Neural cell (in vitro differentiated cells): Measurements from ENCODE around the gene ZDHHC7. TPM values are rescaled to one million over a fixed set of nuclear protein-coding genes. Genes with fewer than 3 reads are reported as not detected.

Experiments
- H2AFZ ChIP-seq: fragments of 200-600, 300-800 bp; sonication (generic), shearing (Covaris generic); 2 replicates; pipeline ENCODE4 v1.6.0; 2014; ENCODE audit warnings: low read depth, mild to moderate bottlenecking, antibody characterized with exemption, low read length, moderate library complexity
- H3F3A ChIP-seq: fragments of 200-600 bp; shearing (Covaris generic); 2 replicates; pipeline ENCODE4 v1.6.1; 2016; ENCODE audit warnings: mild to moderate bottlenecking, moderate library complexity, mixed read lengths, antibody characterized with exemption, low read length; ENCODE audit not compliant: insufficient read depth, poor library complexity, severe bottlenecking
- H3K27ac ChIP-seq: fragments of 200-600, 300-800 bp; sonication (generic), shearing (Covaris generic); 2 replicates; pipeline ENCODE4 v1.5.1; 2014; ENCODE audit warnings: mild to moderate bottlenecking, low read length, moderate library complexity
- H3K27me3 ChIP-seq: fragments of 300-800, 200-600 bp; sonication (generic), shearing (Covaris generic); 2 replicates; pipeline ENCODE4 v1.6.0; 2014; ENCODE audit warnings: mild to moderate bottlenecking, low read depth, low read length, moderate library complexity; ENCODE audit not compliant: insufficient read depth
- H3K36me3 ChIP-seq: fragments of 300-800, 200-600 bp; sonication (generic), shearing (Covaris generic); 2 replicates; pipeline ENCODE4 v1.5.1; 2014; ENCODE audit warnings: mild to moderate bottlenecking, antibody characterized with exemption, low read length, moderate library complexity; ENCODE audit not compliant: insufficient read depth
- H3K4me2 ChIP-seq: fragments of 300-800, 200-600 bp; sonication (generic), shearing (Covaris generic); 2 replicates; pipeline ENCODE4 v1.6.0; 2014; ENCODE audit warnings: mild to moderate bottlenecking, low read length
- H3K4me3 ChIP-seq: fragments of 300-800, 200-600 bp; sonication (generic), shearing (Covaris generic); 2 replicates; pipeline ENCODE4 v1.5.1; 2014; ENCODE audit warnings: mild to moderate bottlenecking, low read length, moderate library complexity
- H3K79me2 ChIP-seq: fragments of 200-600 bp; shearing (Covaris generic); replicated peaks from 2 replicates; pipeline ENCODE4 v1.6.0; 2014; ENCODE audit warnings: mild to moderate bottlenecking, low read length, moderate library complexity; ENCODE audit not compliant: insufficient read depth
- H3K9ac ChIP-seq: fragments of 300-800, 200-600 bp; sonication (generic), shearing (Covaris generic); 2 replicates; pipeline ENCODE4 v1.6.1; 2016; ENCODE audit warnings: mild to moderate bottlenecking, low read length, mixed read lengths
- H3K9me2 ChIP-seq: fragments of 200-600 bp; shearing (Covaris generic); 2 replicates; pipeline ENCODE4 v1.6.1; 2016; ENCODE audit warnings: mild to moderate bottlenecking, low read length, mixed read lengths; ENCODE audit not compliant: insufficient read depth
- H3K9me3 ChIP-seq: fragments of 200-600, 300-800 bp; sonication (generic), shearing (Covaris generic); 2 replicates; pipeline ENCODE4 v1.6.1; 2016; ENCODE audit warnings: mild to moderate bottlenecking, mixed run types, low read length, moderate library complexity, mixed read lengths
- H4K20me1 ChIP-seq: fragments of 200-600 bp; shearing (Covaris generic); 2 replicates; pipeline ENCODE4 v1.6.1; 2016; ENCODE audit warnings: mild to moderate bottlenecking, mixed run types; ENCODE audit not compliant: insufficient read depth
- EP300 ChIP-seq: fragments of 450-650 bp; conservative IDR thresholded peaks from 2 replicates; pipeline ENCODE4 v1.6.1; 2014; ENCODE audit warnings: antibody characterized with exemption, mild to moderate bottlenecking, moderate library complexity; ENCODE audit not compliant: poor library complexity, severe bottlenecking
- EZH2 ChIP-seq: fragments of 200-600, 300-800 bp; shearing (Covaris generic), sonication (generic); IDR thresholded peaks from 2 replicates; pipeline ENCODE4 v1.6.1; 2014; ENCODE audit warnings: antibody characterized with exemption, low read length, borderline replicate concordance, mild to moderate bottlenecking; ENCODE audit not compliant: insufficient read depth, poor library complexity, severe bottlenecking
- MXI1 ChIP-seq: fragments of 450-650 bp; conservative IDR thresholded peaks from 2 replicates; pipeline ENCODE4 v1.6.1; 2014; ENCODE audit warnings: antibody characterized with exemption, mild to moderate bottlenecking; ENCODE audit not compliant: poor library complexity, severe bottlenecking
- POLR2AphosphoS5 ChIP-seq: IDR thresholded peaks from 2 replicates; pipeline ENCODE4 v1.6.1; 2012
- RAD21 ChIP-seq: fragments of 450-650 bp; conservative IDR thresholded peaks from 2 replicates; pipeline ENCODE4 v1.6.1; 2014; ENCODE audit warnings: antibody characterized with exemption, mild to moderate bottlenecking, moderate library complexity
- SMC3 ChIP-seq: fragments of 450-650 bp; conservative IDR thresholded peaks from 2 replicates; pipeline ENCODE4 v1.6.1; 2014; ENCODE audit warnings: antibody characterized with exemption, mild to moderate bottlenecking, moderate library complexity; ENCODE audit not compliant: poor library complexity
- TAF1 ChIP-seq: IDR thresholded peaks from 2 replicates; pipeline ENCODE4 v1.6.1; 2012; ENCODE audit warnings: low read depth
- polyA minus RNA-seq: library from RNA; depleted of rRNA, polyadenylated mRNA; stranded (reverse); fragments of >200 nt; gene quantifications from 2 replicates; pipeline ENCODE4 v1.2.3, GENCODE V29; 2014
- polyA plus RNA-seq: library from polyadenylated mRNA; depleted of rRNA; stranded (reverse); fragments of >200 nt; gene quantifications from 2 replicates; pipeline ENCODE4 v1.2.3, GENCODE V29; 2014
- TF ChIP-seq, protein P1 (sequence below): IDR thresholded peaks from 2 replicates; pipeline ENCODE4 v1.6.1; 2012; ENCODE audit warnings: borderline replicate concordance
- TF ChIP-seq, protein P2 (sequence below): fragments of 450-650 bp; IDR thresholded peaks from 2 replicates; pipeline ENCODE4 v1.5.1; 2014; ENCODE audit warnings: antibody characterized with exemption, mild to moderate bottlenecking, moderate library complexity; ENCODE audit not compliant: poor library complexity, severe bottlenecking

The ZDHHC7 gene, protein sequence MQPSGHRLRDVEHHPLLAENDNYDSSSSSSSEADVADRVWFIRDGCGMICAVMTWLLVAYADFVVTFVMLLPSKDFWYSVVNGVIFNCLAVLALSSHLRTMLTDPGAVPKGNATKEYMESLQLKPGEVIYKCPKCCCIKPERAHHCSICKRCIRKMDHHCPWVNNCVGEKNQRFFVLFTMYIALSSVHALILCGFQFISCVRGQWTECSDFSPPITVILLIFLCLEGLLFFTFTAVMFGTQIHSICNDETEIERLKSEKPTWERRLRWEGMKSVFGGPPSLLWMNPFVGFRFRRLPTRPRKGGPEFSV
- polyA plus RNA-seq: 33.8 and 34.1 TPM in 2 replicates
- 25.5 and 29.7 TPM in 2 replicates for polyA minus RNA-seq

DNA sequence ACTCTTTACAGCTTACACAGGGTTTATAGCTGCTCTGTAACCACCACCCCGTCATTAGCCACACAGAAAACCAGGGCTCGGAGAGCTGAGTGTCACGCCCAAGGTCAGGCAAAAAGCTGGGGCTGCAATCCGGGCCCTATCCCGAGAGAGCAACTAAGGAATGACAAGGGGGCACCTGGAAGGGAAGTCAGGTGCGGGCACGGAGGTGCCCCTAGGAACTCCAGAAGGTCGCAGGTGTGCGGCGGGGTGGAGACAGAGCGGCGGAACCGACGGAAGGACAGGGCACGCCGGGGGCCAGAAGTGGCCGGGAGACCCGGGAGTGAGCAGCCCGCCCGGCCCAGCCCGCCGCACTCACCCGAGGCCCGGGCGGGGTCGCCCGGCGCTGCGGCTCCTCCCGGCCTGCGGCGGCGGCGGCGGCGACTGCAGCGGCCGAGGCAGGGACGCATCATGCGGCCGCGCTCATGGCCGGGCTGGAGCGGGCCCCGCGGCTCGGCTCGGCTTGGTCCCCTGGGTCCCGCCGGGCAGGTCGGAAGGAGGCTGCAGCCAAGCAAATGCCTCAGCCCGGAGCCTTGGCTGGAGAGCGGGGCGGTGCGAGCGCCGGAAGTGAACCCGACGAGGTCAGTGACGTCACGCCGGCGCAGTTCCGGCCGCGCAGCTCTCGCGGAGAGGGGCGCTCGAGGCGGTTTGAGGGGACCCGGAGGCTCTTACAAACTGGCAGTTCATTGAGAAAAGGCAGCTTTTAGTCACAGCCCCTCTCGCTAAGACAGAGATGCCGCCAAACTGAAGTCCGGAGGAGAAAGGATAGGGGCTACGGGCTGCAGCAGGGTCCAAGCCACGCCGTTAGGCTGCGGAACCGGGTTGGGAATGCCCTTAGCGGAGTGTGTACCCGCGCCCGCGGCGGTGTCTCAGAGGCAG lies at the start of gene ZDHHC7:
ZDHHC7 (minus strand) TSS at position 605 of the 915 bp plus-strand sequence. CDS start 20,917 bp downstream, outside the sequence.
- Histone ChIP-seq H2AFZ (peak within 1 kb of the TSS; percentile 100), H4K20me1 (no peaks in the 10 kb centered on the region), H3K9me3 (no peaks in the 10 kb centered on the region), H3F3A (no peaks in the 10 kb centered on the region), H3K27me3 (no peaks in the 10 kb centered on the region), H3K9me2 (no peaks in the 10 kb centered on the region), H3K79me2 (peaks cover 32% of the 10 kb centered on the region), H3K36me3 (no peaks in the 10 kb centered on the region), H3K9ac (peak within 1 kb of the TSS; percentile 97), H3K4me3 (peak within 1 kb of the TSS; percentile 94), H3K4me2 (peak within 1 kb of the TSS; percentile 97), H3K27ac (peak within 1 kb of the TSS; percentile 99)
- TF ChIP-seq, protein P1, sequence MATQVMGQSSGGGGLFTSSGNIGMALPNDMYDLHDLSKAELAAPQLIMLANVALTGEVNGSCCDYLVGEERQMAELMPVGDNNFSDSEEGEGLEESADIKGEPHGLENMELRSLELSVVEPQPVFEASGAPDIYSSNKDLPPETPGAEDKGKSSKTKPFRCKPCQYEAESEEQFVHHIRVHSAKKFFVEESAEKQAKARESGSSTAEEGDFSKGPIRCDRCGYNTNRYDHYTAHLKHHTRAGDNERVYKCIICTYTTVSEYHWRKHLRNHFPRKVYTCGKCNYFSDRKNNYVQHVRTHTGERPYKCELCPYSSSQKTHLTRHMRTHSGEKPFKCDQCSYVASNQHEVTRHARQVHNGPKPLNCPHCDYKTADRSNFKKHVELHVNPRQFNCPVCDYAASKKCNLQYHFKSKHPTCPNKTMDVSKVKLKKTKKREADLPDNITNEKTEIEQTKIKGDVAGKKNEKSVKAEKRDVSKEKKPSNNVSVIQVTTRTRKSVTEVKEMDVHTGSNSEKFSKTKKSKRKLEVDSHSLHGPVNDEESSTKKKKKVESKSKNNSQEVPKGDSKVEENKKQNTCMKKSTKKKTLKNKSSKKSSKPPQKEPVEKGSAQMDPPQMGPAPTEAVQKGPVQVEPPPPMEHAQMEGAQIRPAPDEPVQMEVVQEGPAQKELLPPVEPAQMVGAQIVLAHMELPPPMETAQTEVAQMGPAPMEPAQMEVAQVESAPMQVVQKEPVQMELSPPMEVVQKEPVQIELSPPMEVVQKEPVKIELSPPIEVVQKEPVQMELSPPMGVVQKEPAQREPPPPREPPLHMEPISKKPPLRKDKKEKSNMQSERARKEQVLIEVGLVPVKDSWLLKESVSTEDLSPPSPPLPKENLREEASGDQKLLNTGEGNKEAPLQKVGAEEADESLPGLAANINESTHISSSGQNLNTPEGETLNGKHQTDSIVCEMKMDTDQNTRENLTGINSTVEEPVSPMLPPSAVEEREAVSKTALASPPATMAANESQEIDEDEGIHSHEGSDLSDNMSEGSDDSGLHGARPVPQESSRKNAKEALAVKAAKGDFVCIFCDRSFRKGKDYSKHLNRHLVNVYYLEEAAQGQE: peak; percentile 74
- TF ChIP-seq TAF1 (peak; percentile 63), EP300 (peak; percentile 55), RAD21 (no peak), SMC3 (no peak), EZH2 (no peak), POLR2AphosphoS5 (peak; percentile 98), MXI1 (peak; percentile 76)
- TF ChIP-seq, protein P2, sequence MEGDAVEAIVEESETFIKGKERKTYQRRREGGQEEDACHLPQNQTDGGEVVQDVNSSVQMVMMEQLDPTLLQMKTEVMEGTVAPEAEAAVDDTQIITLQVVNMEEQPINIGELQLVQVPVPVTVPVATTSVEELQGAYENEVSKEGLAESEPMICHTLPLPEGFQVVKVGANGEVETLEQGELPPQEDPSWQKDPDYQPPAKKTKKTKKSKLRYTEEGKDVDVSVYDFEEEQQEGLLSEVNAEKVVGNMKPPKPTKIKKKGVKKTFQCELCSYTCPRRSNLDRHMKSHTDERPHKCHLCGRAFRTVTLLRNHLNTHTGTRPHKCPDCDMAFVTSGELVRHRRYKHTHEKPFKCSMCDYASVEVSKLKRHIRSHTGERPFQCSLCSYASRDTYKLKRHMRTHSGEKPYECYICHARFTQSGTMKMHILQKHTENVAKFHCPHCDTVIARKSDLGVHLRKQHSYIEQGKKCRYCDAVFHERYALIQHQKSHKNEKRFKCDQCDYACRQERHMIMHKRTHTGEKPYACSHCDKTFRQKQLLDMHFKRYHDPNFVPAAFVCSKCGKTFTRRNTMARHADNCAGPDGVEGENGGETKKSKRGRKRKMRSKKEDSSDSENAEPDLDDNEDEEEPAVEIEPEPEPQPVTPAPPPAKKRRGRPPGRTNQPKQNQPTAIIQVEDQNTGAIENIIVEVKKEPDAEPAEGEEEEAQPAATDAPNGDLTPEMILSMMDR: peak; percentile 49

DNA sequence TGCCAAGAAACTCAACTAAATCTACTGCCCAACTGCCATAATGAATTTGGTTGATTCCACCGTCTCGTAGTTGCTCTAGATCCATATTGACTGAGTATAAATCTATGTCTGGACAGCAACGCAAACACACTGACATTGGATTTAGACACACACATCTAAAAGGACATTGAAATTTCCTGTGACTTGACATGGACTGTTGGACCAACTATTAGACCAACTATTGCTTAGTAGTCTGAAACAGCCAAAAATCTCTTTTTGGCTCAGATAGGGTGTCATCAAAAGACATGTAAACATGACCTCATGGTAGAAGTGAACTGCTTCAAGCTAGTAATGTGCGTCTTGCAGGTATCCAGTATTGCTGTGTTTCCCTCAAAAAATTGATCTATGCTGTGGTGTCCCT lies 47.6 kb upstream of the ZDHHC7 start:
- no peaks in the 10 kb centered on the region for H3K79me2 ChIP-seq
- H3K9me2 ChIP-seq: no peaks in the 10 kb centered on the region
- no peak overlapping the region for H3K4me3 ChIP-seq
- no peaks in the 10 kb centered on the region for H4K20me1 ChIP-seq
- no peak overlapping the region for H3K27ac ChIP-seq
- H3K9me3 ChIP-seq: no peaks in the 10 kb centered on the region
- no peak for TF ChIP-seq EP300
- no peak for TF ChIP-seq TAF1
- no peak for TF ChIP-seq POLR2AphosphoS5
- TF ChIP-seq, protein P1: no peak
- TF ChIP-seq, protein P2: no peak
- TF ChIP-seq EZH2: no peak
- no peak for TF ChIP-seq MXI1
- no peak for TF ChIP-seq RAD21
- TF ChIP-seq SMC3: no peak
- H3F3A ChIP-seq: no peaks in the 10 kb centered on the region
- no peaks in the 10 kb centered on the region for H3K36me3 ChIP-seq
- H2AFZ ChIP-seq: no peak overlapping the region
- no peak overlapping the region for H3K9ac ChIP-seq
- no peaks in the 10 kb centered on the region for H3K27me3 ChIP-seq
- no peak overlapping the region for H3K4me2 ChIP-seq
